GM19463 (cell line): ENCODE measurements around the gene PRRT3.
"Not testable (repeated sequence)": the region's sequence is repeated elsewhere in the genome, so short reads cannot be mapped to it uniquely, and the experiment has no call there.

ENCODE experiments used
- ATAC-seq: cut with Tn5 transposase; IDR thresholded peaks from one replicate; pipeline ENCODE4 v1.9.1; 2021; ENCODE audit warnings: mild to moderate bottlenecking, moderate library complexity; ENCODE audit not compliant: unreplicated experiment

PRRT3 gene

GRCh38 chr3:9947025-9947995 is 4.9 kb downstream of the PRRT3 start:
- no peak for ATAC-seq

DNA sequence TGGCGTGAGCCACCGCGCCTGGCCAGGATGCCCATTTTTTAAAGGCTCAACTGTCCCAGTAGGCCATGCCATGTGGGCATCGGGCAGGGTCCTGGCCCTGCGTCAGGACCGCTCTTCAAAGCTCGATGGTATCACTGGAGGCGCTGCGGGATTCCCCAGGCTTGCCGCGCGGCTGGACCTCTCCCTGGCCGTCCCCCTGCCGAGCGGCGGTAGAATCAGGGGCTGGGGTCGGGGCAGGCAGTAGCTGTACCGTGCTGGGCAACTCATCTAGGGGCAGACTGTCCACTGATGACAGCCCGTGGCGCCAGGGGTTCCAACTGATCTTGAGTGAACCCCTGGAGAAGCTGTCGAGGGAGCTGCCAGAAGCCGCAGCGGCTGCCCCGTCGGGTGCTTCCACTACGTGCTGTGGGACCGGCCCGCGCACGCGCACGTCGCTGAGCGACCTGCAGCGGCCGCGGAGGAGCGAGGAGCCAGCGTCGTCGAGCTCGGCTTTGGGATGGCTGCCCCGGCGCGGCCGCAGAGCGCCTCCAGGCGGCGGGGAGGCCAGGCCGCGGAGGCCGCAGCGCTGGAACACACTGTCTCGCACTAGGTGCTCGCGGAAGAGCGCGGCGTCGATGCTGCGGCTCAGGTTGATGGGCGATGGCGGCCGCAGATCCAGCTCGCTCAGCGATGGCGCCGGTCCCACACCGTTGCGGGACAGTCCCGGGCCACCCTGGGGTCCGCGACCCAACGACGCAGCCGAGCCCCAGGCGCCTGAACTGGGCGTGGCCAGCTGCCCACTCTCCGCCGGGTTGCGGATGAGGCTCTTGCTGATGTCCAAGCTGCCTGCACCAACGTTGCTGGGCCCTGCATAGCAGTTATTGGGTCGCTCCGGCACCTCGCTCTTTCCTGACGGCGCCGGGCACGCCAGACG is 5.8 kb downstream of the PRRT3 start:
- ATAC-seq, result no peak

GRCh38 chr3:9945358-9945757 is 6.8 kb downstream of the PRRT3 start:
- no peak for ATAC-seq

DNA sequence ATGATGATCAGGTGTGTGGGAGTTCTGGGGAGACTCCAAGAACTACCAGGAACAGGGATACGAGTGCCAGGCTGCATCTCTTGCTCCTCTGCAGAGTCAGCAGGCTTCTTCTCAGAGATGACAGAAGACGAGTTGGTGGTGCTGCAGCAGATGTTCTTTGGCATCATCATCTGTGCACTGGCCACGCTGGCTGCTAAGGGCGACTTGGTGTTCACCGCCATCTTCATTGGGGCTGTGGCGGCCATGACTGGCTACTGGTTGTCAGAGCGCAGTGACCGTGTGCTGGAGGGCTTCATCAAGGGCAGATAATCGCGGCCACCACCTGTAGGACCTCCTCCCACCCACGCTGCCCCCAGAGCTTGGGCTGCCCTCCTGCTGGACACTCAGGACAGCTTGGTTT is 7.9 kb downstream of the PRRT3 start:
- ATAC-seq, result no peak

- no peak for ATAC-seq
Measured at GRCh38 chr3:9942934-9943690, 9.1 kb downstream of the PRRT3 start.

- ATAC-seq, result no peak
Measured at GRCh38 chr3:9942164-9942563, 10.0 kb downstream of the PRRT3 start.

- no peak for ATAC-seq
Measured at GRCh38 chr3:9940746-9941145, 11.5 kb downstream of the PRRT3 start.

GRCh38 chr3:9939906-9940305 is 12.3 kb downstream of the PRRT3 start:
- ATAC-seq, result not testable (repeated sequence)

GRCh38 chr3:9938966-9939365 is 13.2 kb downstream of the PRRT3 start:
- no peak for ATAC-seq

DNA sequence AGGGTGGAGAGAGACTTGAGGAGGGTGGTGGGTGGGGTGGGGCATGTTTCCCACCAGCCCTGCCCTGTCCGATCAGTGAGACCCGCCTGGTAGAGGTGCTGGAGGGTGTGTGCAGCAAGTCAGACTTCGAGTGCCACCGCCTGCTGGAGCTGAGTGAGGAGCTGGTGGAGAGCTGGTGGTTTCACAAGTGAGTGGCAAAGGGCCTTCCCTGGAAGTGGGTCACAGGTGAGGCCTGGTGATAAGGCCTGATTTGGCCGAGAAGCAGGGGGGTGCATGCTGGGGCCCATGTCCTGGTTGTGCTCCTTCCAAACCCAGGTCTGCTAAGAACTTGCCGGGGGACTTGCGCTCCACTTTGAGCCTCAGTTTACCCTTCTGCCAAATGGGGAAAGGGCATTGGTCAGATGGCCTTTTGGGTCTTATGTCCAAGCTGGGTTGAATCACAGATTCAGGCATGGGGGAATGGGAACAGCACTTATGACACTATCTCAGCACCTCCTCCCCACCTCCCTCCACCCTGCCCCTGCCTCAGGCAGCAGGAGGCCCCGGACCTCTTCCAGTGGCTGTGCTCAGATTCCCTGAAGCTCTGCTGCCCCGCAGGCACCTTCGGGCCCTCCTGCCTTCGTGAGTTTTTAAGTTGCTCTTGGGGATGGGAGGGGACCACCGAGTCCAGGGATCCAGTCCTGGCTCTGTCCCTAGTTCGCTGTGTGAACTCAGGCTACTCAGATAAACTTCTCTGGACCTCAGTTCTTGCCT is 14.5 kb downstream of the PRRT3 start:
- ATAC-seq, result no peak

DNA sequence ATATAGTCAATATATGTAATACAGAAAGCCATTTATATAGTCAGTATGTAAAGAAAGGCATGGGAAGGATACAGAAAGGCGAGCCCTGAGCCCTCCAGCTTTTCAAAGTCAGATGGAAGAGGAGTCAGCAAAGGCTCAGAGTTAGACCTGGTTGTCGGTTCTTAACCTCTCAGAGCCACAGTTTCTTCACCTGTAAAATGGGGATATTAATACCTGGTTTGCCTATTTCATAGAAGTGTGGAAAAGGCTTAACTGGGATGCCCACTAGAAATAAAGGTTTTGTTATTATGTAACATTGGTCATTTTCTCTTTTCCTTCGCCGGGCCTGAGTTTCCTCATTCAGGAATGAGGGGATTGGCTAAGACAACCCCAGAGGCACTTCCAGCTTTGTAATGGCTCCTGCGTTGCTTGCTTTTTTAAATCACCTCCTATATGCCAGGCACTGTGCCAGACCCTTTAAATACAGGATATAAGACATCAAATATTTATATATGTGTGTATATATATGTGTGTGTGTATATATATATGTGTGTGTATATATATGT is 16.2 kb downstream of the PRRT3 start:
- no peak for ATAC-seq

DNA sequence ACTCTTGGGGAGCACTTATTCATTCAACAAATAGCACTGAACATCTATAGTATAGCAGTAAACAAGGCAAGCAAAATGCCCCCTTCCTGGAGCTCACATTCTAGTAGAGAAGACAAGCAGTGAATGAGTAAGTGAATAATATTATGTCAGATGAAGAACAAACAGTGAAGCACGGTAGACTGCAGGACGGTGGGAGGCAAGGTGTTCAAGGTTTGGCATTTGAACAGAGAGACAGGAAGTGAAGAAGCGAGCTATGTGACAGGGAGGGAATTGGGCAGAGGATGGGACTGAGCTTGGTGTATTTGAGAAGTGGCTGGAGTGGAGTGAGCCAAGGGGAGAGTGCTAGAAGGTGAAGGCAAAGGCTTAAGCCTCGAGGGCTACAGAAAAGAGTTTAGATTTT is 17.2 kb downstream of the PRRT3 start:
- ATAC-seq, result no peak

DNA sequence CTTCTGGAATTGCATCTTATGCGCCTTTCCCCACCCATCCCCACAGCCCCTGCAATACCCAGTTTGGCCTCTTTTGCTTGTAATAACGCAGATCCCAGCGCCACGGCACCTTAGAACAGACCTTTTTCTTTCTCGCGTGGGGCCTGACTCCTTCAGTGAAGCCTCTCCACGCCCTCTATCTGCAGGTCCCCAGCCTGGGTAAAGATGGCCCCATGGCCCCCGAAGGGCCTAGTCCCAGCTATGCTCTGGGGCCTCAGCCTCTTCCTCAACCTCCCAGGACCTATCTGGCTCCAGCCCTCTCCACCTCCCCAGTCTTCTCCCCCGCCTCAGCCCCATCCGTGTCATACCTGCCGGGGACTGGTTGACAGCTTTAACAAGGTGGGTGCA is 18.0 kb downstream of the PRRT3 start:
- no peak for ATAC-seq

GRCh38 chr3:9933561-9934234 is 18.5 kb downstream of the PRRT3 start, which contains the start of gene CRELD1:
Gene CRELD1 (plus strand): TSS chr3:9933834. CDS start chr3:9934439, 605 bp downstream.
- ATAC-seq, result peak; percentile 86

DNA sequence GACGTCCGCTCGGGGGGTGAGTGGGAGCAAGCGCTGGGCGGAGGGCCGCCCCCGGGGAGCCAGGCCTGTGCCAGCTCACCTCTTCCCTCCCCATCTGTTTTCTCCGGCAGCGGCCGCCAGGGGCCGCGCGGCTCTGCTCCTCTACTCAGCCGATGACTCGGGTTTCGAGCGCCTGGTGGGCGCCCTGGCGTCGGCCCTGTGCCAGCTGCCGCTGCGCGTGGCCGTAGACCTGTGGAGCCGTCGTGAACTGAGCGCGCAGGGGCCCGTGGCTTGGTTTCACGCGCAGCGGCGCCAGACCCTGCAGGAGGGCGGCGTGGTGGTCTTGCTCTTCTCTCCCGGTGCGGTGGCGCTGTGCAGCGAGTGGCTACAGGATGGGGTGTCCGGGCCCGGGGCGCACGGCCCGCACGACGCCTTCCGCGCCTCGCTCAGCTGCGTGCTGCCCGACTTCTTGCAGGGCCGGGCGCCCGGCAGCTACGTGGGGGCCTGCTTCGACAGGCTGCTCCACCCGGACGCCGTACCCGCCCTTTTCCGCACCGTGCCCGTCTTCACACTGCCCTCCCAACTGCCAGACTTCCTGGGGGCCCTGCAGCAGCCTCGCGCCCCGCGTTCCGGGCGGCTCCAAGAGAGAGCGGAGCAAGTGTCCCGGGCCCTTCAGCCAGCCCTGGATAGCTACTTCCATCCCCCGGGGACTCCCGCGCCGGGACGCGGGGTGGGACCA is 19.2 kb downstream of the PRRT3 start:
- peak; percentile 65 for ATAC-seq

GRCh38 chr3:9932535-9932842 is 19.7 kb downstream of the PRRT3 start:
- no peak for ATAC-seq

- no peak for ATAC-seq
Measured at GRCh38 chr3:9930804-9931418, 21.3 kb downstream of the PRRT3 start.

DNA sequence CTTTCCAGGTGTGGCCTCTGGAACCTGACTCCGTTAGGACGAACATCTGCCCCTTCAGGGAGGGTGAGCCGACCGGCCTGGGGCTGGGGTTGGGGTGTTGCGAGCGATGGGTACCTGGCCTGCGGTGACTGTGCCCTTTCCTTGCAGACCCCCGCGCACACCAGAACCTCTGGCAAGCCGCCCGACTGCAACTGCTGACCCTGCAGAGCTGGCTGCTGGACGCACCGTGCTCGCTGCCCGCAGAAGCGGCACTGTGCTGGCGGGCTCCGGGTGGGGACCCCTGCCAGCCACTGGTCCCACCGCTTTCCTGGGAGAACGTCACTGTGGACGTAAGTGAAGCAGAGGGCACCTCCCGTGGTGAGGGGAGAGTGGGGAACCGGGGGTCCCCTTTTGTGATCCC is 24.1 kb downstream of the PRRT3 start:
- ATAC-seq, result no peak
